GM12891 (cell line): Measurements from ENCODE around the gene OR10G8.

Experiments
- PAX5 ChIP-seq: IDR thresholded peaks from 2 replicates; pipeline ENCODE4 v1.6.1; 2011; ENCODE audit warnings: low read length, moderate library complexity, mild to moderate bottlenecking; ENCODE audit not compliant: insufficient read depth, severe bottlenecking
- POLR2A ChIP-seq: IDR thresholded peaks from 2 replicates; pipeline ENCODE4 v1.6.1; 2011; ENCODE audit warnings: low read depth, low read length, control low read depth
- POLR2AphosphoS5 ChIP-seq: IDR thresholded peaks from 2 replicates; pipeline ENCODE4 v1.6.1; 2011; ENCODE audit warnings: low read depth, low read length, control low read depth
- SPI1 ChIP-seq: IDR thresholded peaks from 2 replicates; pipeline ENCODE4 v1.6.1; 2011; ENCODE audit warnings: low read depth, low read length, control low read depth
- TAF1 ChIP-seq: IDR thresholded peaks from 2 replicates; pipeline ENCODE4 v1.6.1; 2011; ENCODE audit warnings: low read depth, low read length, control low read depth

DNA sequence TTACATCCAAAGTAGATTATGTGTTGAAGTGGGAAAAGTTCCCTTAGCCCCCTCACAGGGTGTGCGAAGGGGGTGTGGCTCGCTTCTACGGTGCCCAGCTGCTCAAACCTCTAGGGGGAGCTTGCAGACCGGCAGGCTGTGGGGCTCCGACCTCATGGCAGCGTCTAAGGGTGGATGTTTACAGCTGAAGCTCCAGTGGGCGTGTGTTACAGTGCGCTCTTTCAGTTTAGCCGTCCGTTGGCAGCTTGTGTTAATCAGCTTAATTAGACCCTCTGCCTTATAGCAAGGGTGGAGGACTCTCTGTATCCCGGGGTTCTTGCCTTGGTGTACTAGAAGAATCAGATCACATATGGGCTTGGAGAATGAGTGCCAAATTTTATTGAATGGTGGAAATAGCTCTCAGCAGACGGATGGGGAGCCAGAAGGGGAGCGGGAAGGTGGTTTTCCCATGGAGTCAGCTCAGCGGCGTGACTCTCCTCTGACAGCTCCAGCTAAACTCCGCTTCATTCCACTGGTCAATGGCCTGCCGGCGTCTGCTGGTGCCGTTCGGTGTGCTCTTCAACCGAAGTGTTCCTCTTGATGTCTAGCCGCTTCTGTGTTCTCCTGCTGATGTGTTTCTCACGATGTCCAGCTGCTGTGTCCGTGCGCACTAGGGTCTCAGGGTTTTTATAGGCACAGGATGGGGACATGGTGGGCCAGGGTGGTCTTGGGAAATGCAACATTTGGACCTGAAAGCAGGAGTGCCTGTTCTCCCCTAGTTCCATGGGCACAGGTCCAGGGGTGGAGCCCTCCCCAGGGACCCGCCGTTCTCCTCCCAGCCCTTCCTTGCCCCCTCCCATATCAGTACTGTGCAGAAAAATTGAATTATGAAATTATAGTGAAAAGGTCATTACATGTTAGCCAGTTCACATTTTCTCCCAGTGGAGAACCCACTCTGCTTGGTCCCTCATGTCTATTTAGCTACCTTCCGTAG, 43.1 kb downstream of the OR10G8 start:
- TF ChIP-seq POLR2A = no peak
- TF ChIP-seq TAF1 = no peak
- TF ChIP-seq POLR2AphosphoS5 = no peak
- TF ChIP-seq SPI1 = no peak
- TF ChIP-seq PAX5 = no peak
